GM13976 (cell line): ENCODE data around the gene PPP1R1A.

ENCODE experiments used
- DNase-seq: peaks from one replicate; pipeline ENCODE4 v3.0.0; 2012; ENCODE audit warnings: low spot score
- CTCF ChIP-seq: IDR thresholded peaks from 2 replicates; pipeline ENCODE4 v1.5.1; 2012; ENCODE audit warnings: borderline replicate concordance, mild to moderate bottlenecking; ENCODE audit not compliant: insufficient read depth; ENCODE audit errors: extremely low read depth, missing control alignments, control extremely low read depth
- in situ Hi-C: fragments of 300-500 bp; cut with MboI; formaldehyde crosslinking; loops from one replicate; pipeline ENCODE4 v1.12.0; 2022; ENCODE audit warnings: low sequenced_read_pairs, mixed read lengths, inconsistent platforms; ENCODE audit not compliant: unreplicated experiment

Gene PPP1R1A

GRCh38 chr12:54595471-54595870, 7.0 kb upstream of the PPP1R1A start:
- in situ Hi-C loops: no loop called here
- DNase-seq: no peak
- TF ChIP-seq CTCF: no peak

GRCh38 chr12:54593725-54594124, 5.3 kb upstream of the PPP1R1A start:
- in situ Hi-C loops: no loop called here
- TF ChIP-seq CTCF: no peak
- no peak for DNase-seq

- in situ Hi-C loops: no loop called here
- no peak for DNase-seq
- no peak for TF ChIP-seq CTCF
These were observed 4.7 kb upstream of the PPP1R1A start for GRCh38 chr12:54593135-54593534.

GRCh38 chr12:54592316-54592715, 3.9 kb upstream of the PPP1R1A start:
- no peak for TF ChIP-seq CTCF
- in situ Hi-C loops: no loop called here
- DNase-seq: no peak

- TF ChIP-seq CTCF: no peak
- in situ Hi-C loops: no loop called here
- DNase-seq: no peak
These were observed 2.6 kb upstream of the PPP1R1A start for GRCh38 chr12:54590978-54591591.

GRCh38 chr12:54589964-54590363, 1.5 kb upstream of the PPP1R1A start:
- no peak for TF ChIP-seq CTCF
- no peak for DNase-seq
- in situ Hi-C loops: no loop called here
